Measurements from ENCODE around the gene PRAMEF9.
"Not testable (repeated sequence)": the region's sequence is repeated elsewhere in the genome, so short reads cannot be mapped to it uniquely, and the experiment has no call there.

The PRAMEF9 gene

DNA sequence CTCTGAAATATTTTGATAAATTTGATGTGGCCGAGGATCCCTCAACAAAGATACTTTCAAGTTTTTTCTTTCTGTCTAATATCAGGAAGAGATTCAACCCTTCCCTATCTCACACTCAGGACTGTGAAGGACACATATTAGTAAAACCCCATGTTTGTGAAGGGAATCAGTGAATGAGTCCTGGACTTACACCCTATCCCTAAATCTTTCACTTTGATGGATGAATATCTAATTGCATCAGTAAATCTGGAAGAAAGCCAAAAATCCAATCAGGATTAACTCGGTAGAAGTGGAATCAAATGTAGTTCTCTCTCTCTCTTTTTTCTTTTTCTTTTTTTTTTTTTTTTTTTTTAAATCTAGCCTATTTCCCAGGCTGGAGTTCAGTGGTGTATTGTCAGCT, at the start of gene PRAMEF9:
TSS of gene PRAMEF9 (plus strand) at position 301 of the 400 bp plus-strand sequence. CDS start 3,433 bp downstream, outside the sequence.
- DNase-seq, result not testable (repeated sequence)

DNA sequence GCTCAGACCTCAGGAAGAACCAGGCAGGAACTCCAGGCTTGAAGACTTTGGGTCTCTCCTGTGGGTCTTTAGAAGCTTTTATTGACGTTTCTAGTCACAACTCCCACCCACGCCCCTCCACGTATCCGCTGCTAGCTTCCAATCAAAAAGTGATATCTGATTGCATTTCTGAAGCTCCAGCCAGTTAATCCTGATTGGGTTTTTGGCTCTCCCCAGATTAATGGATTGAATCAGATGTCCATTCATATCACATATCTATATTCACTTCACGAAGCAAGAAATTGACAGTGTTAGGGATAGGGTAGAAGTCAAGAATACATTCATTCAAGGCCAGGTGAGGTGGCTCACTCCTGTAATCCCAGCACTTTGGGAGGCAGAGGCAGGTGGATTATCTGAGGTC, 15.7 kb upstream of the PRAMEF9 start, which contains the start of gene PRAMEF26:
TSS of gene PRAMEF26 (minus strand) at position 101 of the 400 bp plus-strand sequence. CDS start 2,914 bp downstream, outside the sequence.
- DNase-seq, result not testable (repeated sequence)

DNA sequence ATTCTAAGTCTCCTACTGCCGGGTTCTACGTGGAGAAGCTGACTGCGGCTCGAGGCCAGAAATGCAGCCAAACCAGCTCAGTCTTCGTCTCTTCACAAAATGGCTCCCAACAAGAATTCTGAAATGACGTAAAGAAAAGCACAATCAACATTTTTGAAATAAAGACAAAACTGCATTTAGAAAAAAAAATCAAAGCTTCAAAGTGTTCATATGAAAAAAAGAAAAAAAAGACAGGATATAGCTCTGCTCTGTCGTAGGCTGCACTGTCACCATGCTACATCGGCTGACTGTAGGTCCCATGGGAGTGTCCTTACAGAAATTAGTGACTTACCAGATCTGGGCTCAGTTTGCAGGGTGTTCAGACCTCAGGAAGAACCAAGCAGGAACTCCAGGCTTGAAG, 6.1 kb upstream of the PRAMEF9 start, which contains the start of gene HNRNPCL4:
TSS of gene HNRNPCL4 (minus strand) at position 101 of the 400 bp plus-strand sequence. CDS start 164 bp downstream, outside the sequence.
- not testable (repeated sequence) for DNase-seq

DNA sequence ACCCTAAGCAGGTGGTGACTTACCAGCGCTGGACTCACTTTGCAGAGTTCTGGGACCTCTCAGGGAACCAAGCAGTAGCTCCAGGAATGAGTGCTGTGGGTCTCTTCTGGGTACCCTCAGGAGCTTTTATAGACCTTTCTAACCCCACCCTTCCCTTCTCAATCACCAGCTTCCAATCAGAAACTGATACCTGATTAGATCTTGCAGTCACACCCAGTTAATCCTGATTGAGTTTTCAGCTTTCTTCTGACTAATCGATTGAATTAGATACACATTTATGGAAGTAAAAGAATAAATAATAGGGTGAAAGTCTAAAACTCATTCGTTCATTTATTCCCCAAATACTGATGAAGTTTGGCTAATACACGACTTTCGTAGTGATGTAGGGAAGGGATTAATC, 29.7 kb downstream of the PRAMEF9 start, which contains the start of gene PRAMEF13:
TSS of gene PRAMEF13 (minus strand) at position 101 of the 400 bp plus-strand sequence. CDS start 1,820 bp downstream, outside the sequence.
- not testable (repeated sequence) for DNase-seq

DNA sequence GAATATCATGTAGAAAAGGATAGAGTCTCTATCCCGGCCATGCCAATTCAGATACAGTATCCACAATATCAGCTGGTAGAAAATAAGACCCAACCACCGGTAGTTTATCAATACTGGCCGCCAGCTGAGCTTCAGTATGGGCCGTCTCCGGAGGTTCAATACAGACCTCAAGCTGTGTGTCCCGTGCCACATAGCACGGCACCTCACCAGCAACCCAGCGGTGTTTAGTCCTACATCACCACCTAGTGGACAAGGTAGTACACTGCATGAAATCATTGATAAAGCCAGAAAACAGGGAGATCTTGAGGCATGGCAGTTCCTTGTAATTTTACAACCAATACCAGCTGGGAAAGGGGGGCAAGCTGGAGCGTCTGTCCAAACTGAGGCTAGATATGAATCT, 37.1 kb downstream of the PRAMEF9 start:
- not testable (repeated sequence) for DNase-seq

DNA sequence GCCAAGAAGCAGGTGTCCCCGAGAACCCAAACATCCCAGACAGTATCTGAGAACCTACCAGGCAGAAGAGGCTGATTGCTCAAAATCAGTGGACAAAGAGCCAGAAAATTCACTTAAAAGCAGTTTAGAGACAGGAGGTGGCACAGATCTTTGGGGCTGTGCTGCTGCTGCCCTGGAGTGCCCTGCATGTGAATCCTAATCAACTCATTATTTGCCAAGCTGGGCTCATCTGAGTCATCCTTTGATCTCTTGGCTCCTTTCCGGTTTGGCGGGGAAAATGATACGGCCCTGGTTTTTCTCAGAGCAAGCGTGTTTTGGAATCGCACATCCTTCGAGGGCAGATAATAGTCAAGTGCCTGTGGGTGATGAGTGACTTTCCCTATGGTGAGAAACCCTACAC, 45.0 kb downstream of the PRAMEF9 start:
- DNase-seq, result not testable (repeated sequence)

DNA sequence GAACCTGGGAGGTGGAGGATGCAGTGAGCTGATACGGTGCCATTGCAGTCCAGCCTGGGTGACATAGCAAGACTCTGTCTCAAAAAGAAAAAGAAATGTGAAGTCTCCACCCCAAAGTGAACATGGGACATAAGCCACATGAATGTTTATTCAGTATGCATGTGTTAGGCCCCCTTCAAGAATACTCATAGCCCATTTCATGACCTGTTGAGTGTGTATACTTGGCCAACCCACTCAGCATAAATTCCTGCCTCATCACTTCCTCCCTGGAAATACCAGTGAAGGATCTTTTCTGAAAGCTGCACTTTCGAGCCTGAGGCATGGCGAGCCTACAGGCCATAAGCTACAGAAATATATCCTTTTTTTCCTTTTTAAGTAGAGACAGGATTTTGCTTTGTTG, 47.6 kb downstream of the PRAMEF9 start:
- DNase-seq, result not testable (repeated sequence)

DNA sequence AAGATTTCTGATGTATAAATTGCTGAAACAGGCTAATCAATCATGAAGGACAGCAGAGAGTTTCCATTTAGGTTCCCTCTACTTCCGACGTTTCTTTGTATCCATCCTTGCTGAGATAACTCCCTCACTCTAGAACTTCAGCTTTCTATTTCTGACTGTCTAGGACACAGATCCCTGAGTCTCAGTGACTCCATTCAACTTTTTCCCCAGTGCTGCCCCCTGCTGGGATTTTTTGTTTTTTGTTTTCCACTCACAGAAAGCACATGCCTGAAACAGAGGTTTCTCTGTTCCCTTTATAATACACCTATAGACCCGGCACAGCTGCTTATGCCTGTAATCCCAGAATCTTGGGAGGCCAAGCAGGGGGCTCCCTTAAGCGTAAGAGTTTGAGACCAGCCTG, 51.1 kb downstream of the PRAMEF9 start:
- DNase-seq, result not testable (repeated sequence)

DNA sequence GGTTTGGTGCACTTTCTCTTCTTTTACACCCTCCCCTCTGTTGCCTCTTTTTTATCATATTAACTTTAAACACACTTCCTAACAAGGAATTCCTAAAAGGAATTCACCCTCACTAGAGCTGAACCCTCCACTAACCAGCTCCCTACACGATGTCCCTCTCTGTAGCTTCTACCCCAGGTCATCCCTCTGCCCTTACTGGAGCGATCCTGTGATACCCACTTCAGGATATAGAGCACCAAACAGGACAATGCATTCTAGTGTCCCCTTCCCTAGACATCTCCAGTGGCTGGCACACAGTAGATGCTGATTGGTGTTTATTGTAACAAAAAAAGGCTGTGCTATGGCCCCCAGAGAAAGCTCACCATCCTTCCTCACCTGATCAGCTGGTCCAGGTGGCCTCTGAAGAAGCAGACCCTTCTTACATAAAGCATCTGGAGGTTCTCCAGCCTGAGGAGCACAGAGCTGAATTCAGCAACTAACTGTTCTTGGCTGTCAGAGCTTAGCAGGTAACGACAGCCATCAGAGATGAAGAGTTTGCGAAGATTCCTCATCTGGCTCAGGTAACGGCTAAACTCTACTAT, 52.9 kb downstream of the PRAMEF9 start:
- DNase-seq, result no peak

DNA sequence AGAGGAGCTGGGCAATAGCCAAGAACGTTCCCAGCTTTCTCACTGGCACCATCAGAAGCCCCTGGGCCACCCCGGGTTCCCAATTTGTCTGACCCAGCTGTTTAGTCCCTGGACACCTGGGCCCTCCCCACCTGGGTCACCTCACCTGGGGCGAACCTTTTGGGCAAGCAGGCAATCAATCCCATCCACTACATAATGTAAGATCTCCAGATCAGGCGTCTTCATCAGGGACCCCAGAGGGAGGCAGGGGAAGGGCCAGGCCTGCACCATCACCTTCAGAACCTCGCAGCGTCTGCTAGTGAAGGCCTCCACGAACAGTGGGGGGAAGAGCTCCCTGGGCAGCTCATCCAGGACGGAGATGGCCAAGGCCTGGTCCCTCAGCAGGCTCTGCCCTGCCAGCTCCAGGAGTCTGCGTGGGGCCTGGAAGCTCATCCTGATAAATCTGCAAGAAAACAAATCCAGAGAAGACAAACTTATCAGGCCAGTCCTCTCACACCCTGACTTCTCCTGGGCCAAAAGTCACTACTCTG, 54.1 kb downstream of the PRAMEF9 start, which contains the start of gene PRAMEF18:
TSS of gene PRAMEF18 (minus strand) at position 480 of the 530 bp plus-strand sequence. CDS start at position 432, 48 bp downstream.
- not testable (repeated sequence) for DNase-seq

DNA sequence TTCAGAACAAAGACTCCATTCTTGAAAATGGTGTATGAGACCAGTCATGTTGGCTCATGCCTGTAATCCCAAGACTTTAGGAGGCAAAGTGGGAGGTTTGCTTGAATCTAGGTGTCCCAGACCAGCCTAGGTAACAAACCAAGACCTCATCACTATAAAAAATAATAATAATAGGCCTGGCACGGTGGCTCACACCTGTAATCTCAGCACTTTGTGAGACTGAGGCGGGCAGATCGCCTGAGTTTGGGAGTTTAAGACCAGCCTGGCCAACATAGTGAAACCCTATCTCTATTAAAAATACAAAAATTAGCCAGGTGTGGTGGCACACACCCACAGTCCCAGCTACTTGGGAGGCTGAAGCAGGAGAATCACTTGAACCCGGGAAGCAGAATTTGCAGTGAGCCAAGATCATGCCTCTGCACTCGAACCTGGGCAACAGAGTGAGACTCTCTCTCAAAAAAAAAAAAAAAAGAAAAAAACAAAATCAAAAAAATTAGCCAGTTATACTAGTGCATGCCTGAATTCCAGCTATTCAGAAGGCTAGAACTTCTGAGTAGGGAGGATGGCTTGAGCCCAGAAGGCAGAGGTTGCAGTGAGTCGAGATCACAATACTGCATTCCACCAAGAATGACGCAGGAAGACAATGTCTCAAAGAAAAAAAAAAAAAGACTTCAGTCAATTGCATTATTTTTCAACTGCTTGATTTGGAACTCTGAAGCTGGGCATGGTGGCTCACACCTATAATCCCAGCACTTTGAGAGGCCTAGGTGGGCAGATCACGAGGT, 55.8 kb downstream of the PRAMEF9 start:
- DNase-seq, result not testable (repeated sequence)

DNA sequence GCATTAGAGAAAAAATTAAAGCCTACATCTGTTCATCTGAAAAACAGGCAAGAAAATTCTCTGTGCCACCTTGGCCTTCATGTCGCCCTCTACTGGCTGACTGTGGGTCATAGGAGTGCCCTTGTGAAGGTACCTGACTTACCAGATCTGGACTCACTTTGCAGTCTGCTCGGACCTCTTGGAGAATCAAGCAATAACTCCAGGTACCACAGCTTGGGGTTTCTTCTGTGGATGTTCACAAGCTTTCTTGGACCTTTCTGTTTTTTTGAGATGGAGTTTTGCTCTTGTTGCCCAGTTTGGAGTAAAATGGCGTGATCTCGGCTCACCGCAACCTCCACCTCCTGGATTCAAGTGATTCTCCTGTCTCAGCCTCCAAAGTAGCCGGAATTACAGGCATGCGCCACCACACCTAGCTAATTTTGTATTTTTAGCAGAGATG, 56.7 kb downstream of the PRAMEF9 start:
- no peak for DNase-seq

Data from activated effector memory CD4-positive, alpha-beta T cell treated with Interleukin-2 at 50 U/mL for 16 hours (primary cell).